GM19025 (cell line): ENCODE results near the gene NACA.

Experiments used
- ATAC-seq: cut with Tn5 transposase; IDR thresholded peaks from one replicate; pipeline ENCODE4 v1.9.1; 2021; ENCODE audit warnings: mild to moderate bottlenecking, low read depth, moderate library complexity; ENCODE audit not compliant: unreplicated experiment

NACA gene

DNA sequence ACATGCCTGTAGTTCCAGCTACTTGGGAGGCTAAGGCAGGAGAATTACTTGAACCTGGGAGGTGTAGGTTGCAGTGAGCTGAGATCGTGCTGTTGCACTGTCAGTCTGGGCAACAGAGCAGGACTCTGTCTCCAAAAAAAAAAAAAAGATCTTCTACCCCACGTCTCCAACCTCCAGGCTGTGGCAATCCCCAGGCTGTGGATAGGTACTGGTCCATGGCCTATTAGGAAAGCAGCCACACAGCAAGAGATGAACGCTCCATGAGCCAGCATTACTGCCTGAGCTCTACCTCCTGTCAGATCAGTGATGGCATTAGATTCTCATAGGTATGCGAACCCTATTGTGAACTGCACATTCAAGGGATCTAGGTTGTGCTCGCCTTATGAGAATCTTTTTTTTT lies 30.9 kb downstream of the NACA start:
- no peak for ATAC-seq

DNA sequence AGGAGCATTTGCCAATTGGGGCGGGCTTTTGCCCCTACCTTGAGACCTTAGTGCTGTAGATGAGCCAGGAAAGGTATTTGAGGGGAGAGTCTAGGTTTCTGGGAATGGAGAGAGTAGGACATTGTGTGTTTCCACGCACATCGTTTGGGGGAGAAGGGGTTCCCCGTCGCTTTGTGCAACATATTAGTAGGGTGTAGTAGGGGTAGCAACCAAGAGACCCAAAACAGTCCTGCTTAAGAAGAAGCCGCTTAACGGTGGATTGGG lies 36.3 kb downstream of the NACA start:
- ATAC-seq = no peak

GRCh38 chr12:56688129-56688845 lies 36.8 kb downstream of the NACA start, which contains the start of gene PTGES3:
PTGES3 (minus strand) TSS chr12:56688284; CDS start chr12:56687999, 285 bp downstream.
- peak; percentile 56 for ATAC-seq

GRCh38 chr12:56687223-56688128 lies 37.6 kb downstream of the NACA start:
- ATAC-seq = no peak

DNA sequence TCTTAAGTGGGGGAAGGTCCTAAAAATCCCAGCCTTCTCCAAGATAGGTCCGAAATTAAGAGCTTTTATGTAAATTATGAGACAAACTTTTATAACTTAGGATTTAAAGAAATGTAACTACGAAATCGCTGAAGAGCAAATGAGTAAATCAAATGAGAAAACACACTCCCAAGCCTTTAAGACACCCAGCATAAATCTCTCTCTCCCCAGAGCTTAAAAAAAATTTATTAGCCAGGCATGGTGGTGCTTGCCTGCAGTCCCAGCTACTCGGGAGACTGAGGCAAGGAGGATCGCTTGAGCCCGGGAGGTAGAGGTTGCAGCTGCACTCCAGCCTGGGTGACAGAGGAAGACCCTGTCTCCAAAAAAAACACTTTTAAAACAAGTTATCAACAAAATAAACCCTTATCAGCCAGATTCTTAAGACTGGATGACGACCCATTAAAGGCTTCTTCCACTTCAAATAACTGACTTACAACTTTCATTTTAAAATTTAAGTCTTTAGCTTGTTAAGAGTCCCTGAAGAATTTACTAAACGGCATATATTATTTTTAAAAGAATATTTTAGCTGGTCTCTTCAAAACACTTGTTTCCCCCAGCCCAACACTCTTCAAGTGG lies 40.2 kb downstream of the NACA start:
- ATAC-seq = no peak

GRCh38 chr12:56682323-56682722 lies 42.8 kb downstream of the NACA start:
- ATAC-seq = no peak

GRCh38 chr12:56679883-56680575 lies 45.1 kb downstream of the NACA start:
- no peak for ATAC-seq

DNA sequence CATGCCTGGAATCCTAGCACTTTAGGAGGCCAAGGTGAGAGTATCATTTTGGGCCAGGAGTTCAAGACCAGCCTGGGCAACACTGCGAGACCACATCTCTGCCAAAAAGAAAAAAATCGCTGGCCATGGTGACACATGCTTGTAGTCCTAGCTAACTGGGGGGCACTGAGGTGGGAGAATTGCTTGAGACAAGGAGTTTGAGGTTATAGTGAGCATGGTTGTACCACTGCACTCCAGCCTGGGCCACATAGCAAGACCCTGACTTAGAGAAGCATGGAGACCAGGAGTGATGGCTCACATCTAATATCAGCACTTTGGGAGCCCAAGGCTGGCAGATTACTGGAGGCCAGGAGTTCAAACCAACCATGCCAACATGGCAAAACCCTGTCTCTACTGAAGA lies 46.2 kb downstream of the NACA start:
- no peak for ATAC-seq

GRCh38 chr12:56677680-56678079 lies 47.4 kb downstream of the NACA start:
- no peak for ATAC-seq

- no peak for ATAC-seq
Observed at GRCh38 chr12:56676851-56677580, 48.1 kb downstream of the NACA start.

GRCh38 chr12:56671608-56672007 lies 53.5 kb downstream of the NACA start:
- ATAC-seq = no peak

GRCh38 chr12:56670836-56671235 lies 54.3 kb downstream of the NACA start:
- ATAC-seq = no peak

DNA sequence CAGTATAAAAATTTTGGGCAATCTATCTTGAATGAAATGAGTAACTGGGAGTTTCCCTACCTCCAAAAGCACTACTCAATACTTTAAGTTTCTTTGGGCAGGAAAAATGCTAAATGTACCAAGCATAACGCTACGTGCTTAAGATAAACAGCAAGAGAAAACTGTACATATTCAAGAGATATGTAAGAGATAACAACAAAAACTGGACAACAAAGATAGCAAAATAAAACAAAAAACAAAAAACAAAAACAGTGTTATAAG lies 57.0 kb downstream of the NACA start:
- no peak for ATAC-seq
